ENCODE results near the gene MAD1L1. TPM values are rescaled to one million over a fixed set of nuclear protein-coding genes. Genes with fewer than 3 reads are reported as not detected.

Gene MAD1L1
- total RNA-seq, 1 donor from 2014 or later: 57.4 TPM

GRCh38 chr7:2222516-2222915, 10.2 kb downstream of the MAD1L1 start:
- H3K27me3 ChIP-seq (ENCODE audit: control insufficient read depth, insufficient read depth, low read length): no peaks in the 10 kb centered on the region
- DNase-seq (ENCODE audit: low read depth) (no peak), FAIRE-seq (no peak)
- TF ChIP-seq CTCF (IDR thresholded peaks at IDR 0.05; ENCODE audit: insufficient read depth, low read length, severe bottlenecking): no peak
- H3K36me3 ChIP-seq (ENCODE audit: control insufficient read depth, insufficient read depth, low read length): peaks cover 13% of the 10 kb centered on the region
- H3K4me3 ChIP-seq (ENCODE audit: low read depth, low read length): no peak overlapping the region

GRCh38 chr7:2220954-2221353, 11.8 kb downstream of the MAD1L1 start:
- peaks cover 23% of the 10 kb centered on the region for H3K36me3 ChIP-seq (ENCODE audit: control insufficient read depth, insufficient read depth, low read length)
- no peak for TF ChIP-seq CTCF (IDR thresholded peaks at IDR 0.05; ENCODE audit: insufficient read depth, low read length, severe bottlenecking)
- H3K27me3 ChIP-seq (ENCODE audit: control insufficient read depth, insufficient read depth, low read length): no peaks in the 10 kb centered on the region
- FAIRE-seq: no peak
- no peak overlapping the region for H3K4me3 ChIP-seq (ENCODE audit: low read depth, low read length)
- no peak for DNase-seq (ENCODE audit: low read depth)

GRCh38 chr7:2220506-2220905, 12.2 kb downstream of the MAD1L1 start:
- FAIRE-seq (no peak), DNase-seq (ENCODE audit: low read depth) (no peak)
- TF ChIP-seq CTCF (IDR thresholded peaks at IDR 0.05; ENCODE audit: insufficient read depth, low read length, severe bottlenecking): no peak
- Histone ChIP-seq H3K27me3 (ENCODE audit: control insufficient read depth, insufficient read depth, low read length) (no peaks in the 10 kb centered on the region), H3K4me3 (ENCODE audit: low read depth, low read length) (no peak overlapping the region), H3K36me3 (ENCODE audit: control insufficient read depth, insufficient read depth, low read length) (peaks cover 23% of the 10 kb centered on the region)

- FAIRE-seq: no peak
- TF ChIP-seq CTCF (IDR thresholded peaks at IDR 0.05; ENCODE audit: insufficient read depth, low read length, severe bottlenecking): no peak
- DNase-seq (ENCODE audit: low read depth): no peak
Measured at GRCh38 chr7:2220030-2220429, 12.7 kb downstream of the MAD1L1 start.

GRCh38 chr7:2219606-2220005, 13.1 kb downstream of the MAD1L1 start:
- Histone ChIP-seq H3K36me3 (ENCODE audit: control insufficient read depth, insufficient read depth, low read length) (peaks cover 24% of the 10 kb centered on the region), H3K27me3 (ENCODE audit: control insufficient read depth, insufficient read depth, low read length) (no peaks in the 10 kb centered on the region), H3K4me3 (ENCODE audit: low read depth, low read length) (no peak overlapping the region)
- no peak for TF ChIP-seq CTCF (IDR thresholded peaks at IDR 0.05; ENCODE audit: insufficient read depth, low read length, severe bottlenecking)
- DNase-seq (ENCODE audit: low read depth) (no peak), FAIRE-seq (no peak)

More at GRCh38 chr7:2220030-2220429, 12.7 kb downstream of the MAD1L1 start:
- Histone ChIP-seq H3K36me3 (ENCODE audit: control insufficient read depth, insufficient read depth, low read length) (peaks cover 24% of the 10 kb centered on the region), H3K27me3 (ENCODE audit: control insufficient read depth, insufficient read depth, low read length) (no peaks in the 10 kb centered on the region), H3K4me3 (ENCODE audit: low read depth, low read length) (no peak overlapping the region)

- FAIRE-seq (no peak), DNase-seq (ENCODE audit: low read depth) (no peak)
- no peak for TF ChIP-seq CTCF (IDR thresholded peaks at IDR 0.05; ENCODE audit: insufficient read depth, low read length, severe bottlenecking)
- peaks cover 26% of the 10 kb centered on the region for H3K36me3 ChIP-seq (ENCODE audit: control insufficient read depth, insufficient read depth, low read length)
- H3K4me3 ChIP-seq (ENCODE audit: low read depth, low read length): no peak overlapping the region
- no peaks in the 10 kb centered on the region for H3K27me3 ChIP-seq (ENCODE audit: control insufficient read depth, insufficient read depth, low read length)
Measured at GRCh38 chr7:2219136-2219535, 13.6 kb downstream of the MAD1L1 start.

Data from bronchial epithelial cell (primary cell).